MM.1S (cell line): ENCODE results near the gene MITF.

Experiments
- CTCF ChIP-seq: fragments of 300-600 bp; sonication (generic); IDR thresholded peaks from 2 replicates; pipeline ENCODE4 v1.5.1; 2016; ENCODE audit warnings: antibody characterized with exemption, low read length, mixed read lengths
- EZH2phosphoT487 ChIP-seq: fragments of 300-600 bp; sonication (generic); IDR thresholded peaks from 2 replicates; pipeline ENCODE4 v1.6.1; 2018; ENCODE audit warnings: antibody characterized with exemption, low read length

- TF ChIP-seq CTCF (no peak), EZH2phosphoT487 (no peak)
Observed at GRCh38 chr3:69999140-70000027, 260.1 kb downstream of the MITF start, which contains the start of gene SAMMSON.
